K562 (cell line): Measurements from ENCODE around the gene LSS. TPM values are rescaled to one million over a fixed set of nuclear protein-coding genes. Genes with fewer than 3 reads are reported as not detected.
A peak's percentile ranks its signal among the peaks of the same experiment; 100 is the strongest.

ENCODE experiments used
- ATAC-seq: fragments of 200-7000 bp; cut with Tn5 transposase; 3 replicates; pipeline ENCODE4 v1.9.1; 2020; ENCODE audit warnings: moderate library complexity
- BruUV-seq: library from RNA; stranded (reverse); fragments of 400-500 nt; replicated peaks from 2 replicates; lab custom pipeline; 2021; lab: Mats Ljungman, UMichigan
- CTCF ChIA-PET: fragments of 300-600 bp; formaldehyde crosslinking; extraction: SDS; loops from one replicate; lab custom pipeline; 2021; ENCODE audit warnings: low intra/inter-chr PET ratio; lab: Yijun Ruan, JAX
- POLR2A ChIA-PET: fragments of 300-600, 350-650 bp; sonication (Branson Sonifier 250); formaldehyde crosslinking; extraction: SDS; loops from one replicate; lab custom pipeline; 2021; ENCODE audit warnings: antibody characterized with exemption, inconsistent platforms; lab: Yijun Ruan, JAX
- DNase-seq, 4 experiments: peaks; one replicate each; pipeline versions ENCODE4 v3.0.0 to v3.0.0-alpha.2; 2011 to 2018; ENCODE audit warnings: low spot score in 3 of 4, mixed read lengths in 3 of 4; ENCODE audit errors: extremely low read depth in 1 of 4
- FAIRE-seq: peaks from 2 replicates; lab custom pipeline; 2011; peaks lifted over from hg19 to GRCh38; lab: Jason Lieb, UNC
- H2AFZ ChIP-seq: 2 replicates; pipeline ENCODE4 v1.6.0; 2011; ENCODE audit warnings: low read depth, low read length, control low read depth, inconsistent platforms
- H3K27ac ChIP-seq: fragments of 200-600 bp; 3 replicates; pipeline ENCODE4 v1.8.0; 2011; ENCODE audit warnings: low read depth, mild to moderate bottlenecking, control low read depth, inconsistent platforms, low read length, moderate library complexity, mixed read lengths; ENCODE audit errors: extremely low read depth
- H3K27me3 ChIP-seq, 2 experiments: fragments of 300-600 bp in 1 of 2; 2 replicates in 1 of 2; 3 replicates in 1 of 2; pipeline versions ENCODE4 v1.6.0 to v1.8.0; 2011; ENCODE audit warnings: inconsistent platforms in 2 of 2, low read length in 2 of 2, mild to moderate bottlenecking in 1 of 2, mixed read lengths in 1 of 2, moderate library complexity in 1 of 2; ENCODE audit not compliant: control insufficient read depth in 2 of 2, insufficient read depth in 2 of 2
- H3K36me3 ChIP-seq: fragments of 300-600 bp; 3 replicates; pipeline ENCODE4 v1.8.0; 2011; ENCODE audit warnings: mild to moderate bottlenecking, low read length, inconsistent platforms; ENCODE audit not compliant: control insufficient read depth, insufficient read depth
- H3K4me1 ChIP-seq, 2 experiments: fragments of 200-600 bp in 1 of 2; replicated peaks in 1 of 2; 2 replicates in 1 of 2; 3 replicates in 1 of 2; pipeline versions ENCODE4 v1.5.1 to v1.8.0; 2011; ENCODE audit warnings: inconsistent platforms in 2 of 2, low read length in 2 of 2, mild to moderate bottlenecking in 1 of 2, mixed read lengths in 1 of 2, moderate library complexity in 1 of 2; ENCODE audit not compliant: control insufficient read depth in 2 of 2, insufficient read depth in 2 of 2
- H3K4me2 ChIP-seq: 2 replicates; pipeline ENCODE4 v1.6.1; 2011; ENCODE audit warnings: low read length, control low read depth, inconsistent platforms, mixed read lengths; ENCODE audit not compliant: insufficient read depth
- H3K4me3 ChIP-seq: fragments of 200-600 bp; sonication (generic), shearing (Covaris generic); 2 replicates; pipeline ENCODE4 v1.5.1; 2016; ENCODE audit warnings: control low read depth, inconsistent platforms
- H3K79me2 ChIP-seq: fragments of 200-600 bp; 3 replicates; pipeline ENCODE4 v1.8.0; 2011; ENCODE audit warnings: low read length, inconsistent platforms; ENCODE audit not compliant: control insufficient read depth, insufficient read depth
- H3K9ac ChIP-seq, 2 experiments: 2 replicates each; pipeline versions ENCODE4 v1.6.0 to v1.6.1; 2011; ENCODE audit warnings: low read depth in 2 of 2, low read length in 2 of 2, control low read depth in 1 of 2, inconsistent platforms in 1 of 2, mild to moderate bottlenecking in 1 of 2, mixed read lengths in 1 of 2; ENCODE audit not compliant: insufficient read depth in 1 of 2
- H3K9me1 ChIP-seq: one replicate; pipeline ENCODE4 v1.6.0; 2011; ENCODE audit warnings: inconsistent platforms, mild to moderate bottlenecking, low read length, moderate library complexity; ENCODE audit not compliant: control insufficient read depth, insufficient read depth
- H3K9me3 ChIP-seq: replicated peaks from 2 replicates; pipeline ENCODE4 v1.5.1; 2011; ENCODE audit warnings: low read depth, low read length, inconsistent platforms; ENCODE audit not compliant: control insufficient read depth, insufficient read depth
- H4K20me1 ChIP-seq: replicated peaks from 2 replicates; pipeline ENCODE4 v1.6.1; 2011; ENCODE audit warnings: low read length, inconsistent platforms, mixed read lengths; ENCODE audit not compliant: control insufficient read depth, insufficient read depth
- AFF1 ChIP-seq, 2 experiments: fragments of 450-650 bp; IDR thresholded peaks; 2 replicates each; pipeline ENCODE4 v1.6.1; 2018; ENCODE audit warnings: mild to moderate bottlenecking in 2 of 2, low read depth in 1 of 2; ENCODE audit not compliant: partially characterized antibody in 2 of 2
- BMI1 ChIP-seq: fragments of 150-350 bp; IDR thresholded peaks from 2 replicates; pipeline ENCODE4 v1.6.1; 2014; ENCODE audit warnings: low read length
- CAMTA2 ChIP-seq: fragments of 250-450 bp; sonication (Bioruptor Pico); conservative IDR thresholded peaks from 2 replicates; pipeline ENCODE4 v1.5.1; 2022
- HSF4 ChIP-seq: fragments of 250-450 bp; sonication (Bioruptor Pico); IDR thresholded peaks from 2 replicates; pipeline ENCODE4 v2.1.2; 2022; ENCODE audit warnings: mild to moderate bottlenecking, moderate library complexity, borderline replicate concordance
- MYNN ChIP-seq, 2 experiments: sonication (generic); formaldehyde crosslinking in 1 of 2; IDR thresholded peaks; 2 replicates each; pipeline versions ENCODE4 v1.5.0 to v1.6.1; 2016 to 2020; ENCODE audit warnings: antibody characterized with exemption in 1 of 2, missing genetic modification reagents in 1 of 2
- NEUROD1 ChIP-seq: fragments of 150-350 bp; IDR thresholded peaks from 2 replicates; pipeline ENCODE4 v1.6.1; 2014; ENCODE audit warnings: borderline replicate concordance, low read length, low read depth; ENCODE audit not compliant: partially characterized antibody
- SRSF9 ChIP-seq: fragments of 200-400 bp; formaldehyde crosslinking; IDR thresholded peaks from 2 replicates; pipeline ENCODE4 v1.6.1; 2017; ENCODE audit warnings: low read depth, low read length, borderline replicate concordance
- TEAD2 ChIP-seq: fragments of 450-650 bp; IDR thresholded peaks from 2 replicates; pipeline ENCODE4 v1.6.1; 2016; ENCODE audit warnings: missing genetic modification characterization, control low read depth, missing compliant biosample characterization
- ZBTB11 ChIP-seq, 3 experiments: fragments of 200-800 bp in 1 of 3; fragments of 250-450 bp in 1 of 3; fragments of 450-650 bp in 1 of 3; sonication (Bioruptor Pico) in 1 of 3; sonication (Bioruptor generic) in 1 of 3; formaldehyde crosslinking in 1 of 3; IDR thresholded peaks; 2 replicates each; pipeline versions ENCODE4 v1.6.1 to v1.8.0; 2016 to 2022; ENCODE audit warnings: mild to moderate bottlenecking in 2 of 3, missing genetic modification characterization in 2 of 3, missing compliant biosample characterization in 1 of 3, moderate library complexity in 1 of 3
- ZNF277 ChIP-seq: fragments of 250-450 bp; sonication (Bioruptor Pico); IDR thresholded peaks from 2 replicates; pipeline ENCODE4 v1.8.0; 2022; ENCODE audit warnings: inconsistent platforms, mild to moderate bottlenecking, moderate library complexity, borderline replicate concordance
- WGBS: fragments of 100-300 bp; shearing (Covaris generic); methylation state at CpG from one replicate; pipeline ENCODE4 v1.1.6; 2016; ENCODE audit warnings: low coverage, mixed read lengths; ENCODE audit not compliant: insufficient coverage; ENCODE audit errors: missing lambda C conversion rate; 5-methylcytosine and 5-hydroxymethylcytosine counted together
- in situ Hi-C: fragments of 300-500 bp; cut with MboI; formaldehyde crosslinking; loops from 4 replicates; pipeline ENCODE4 v1.15.0; 2018; ENCODE audit warnings: inconsistent platforms, mixed read lengths
- intact Hi-C: fragments of 100-400 bp; cut with micrococcal nuclease; formaldehyde crosslinking; loops from 2 replicates; pipeline ENCODE4 v1.14.2; 2022
- polyA plus RNA-seq, 8 experiments: library from polyadenylated mRNA; depleted of rRNA in 4 of 8; stranded (reverse) in 5 of 8; unstranded in 3 of 8; fragments of >200 nt; fragmentation: Nextera tagmentation in 2 of 8; fragmentation: Illumina TruSeq in 1 of 8; extraction: Ambion mirVana in 2 of 8; extraction: Trizol in 1 of 8; gene quantifications; 2 replicates each; pipeline versions ENCODE4 v1.2.1 to v1.2.3, GENCODE V29; 2011 to 2014; ENCODE audit warnings: inconsistent platforms in 1 of 8, missing spikeins in 1 of 8
- total RNA-seq, 7 experiments: library from RNA; depleted of rRNA in 6 of 7; stranded (reverse); fragments of >200 nt in 6 of 7; fragmentation: Illumina TruSeq in 2 of 7; extraction: Trizol in 2 of 7; gene quantifications; 2 replicates each; pipeline versions ENCODE4 v1.2.1 to v1.2.3, GENCODE V29; 2011 to 2021; ENCODE audit warnings: low replicate concordance in 1 of 7

LSS gene
- total and polyA plus RNA-seq, 9 of the 15 experiments (the other 6 are each of a cell fraction or from before 2014, with no cell fraction given): 2.2 to 89.5 (median 37.4) TPM

- Histone ChIP-seq H3K27ac (no peak overlapping the region), H3K79me2 (peaks cover 46% of the 10 kb centered on the region), H3K4me3 (no peak overlapping the region), H3K9ac (peak overlapping the region in 1 of 2 experiments; percentile 21; a peak in 1 of 4 replicates), H3K4me1 (peaks cover 12 to 17% of the 10 kb centered on the region in 2 experiments; a peak in 4 of 5 replicates), H4K20me1 (peaks cover 11% of the 10 kb centered on the region; the same call in 1 of the 2 replicates), H3K9me1 (peaks cover 5% of the 10 kb centered on the region), H3K36me3 (peaks cover 71% of the 10 kb centered on the region; the same call in 2 of the 3 replicates), H3K4me2 (no peak overlapping the region), H2AFZ (no peak overlapping the region), H3K27me3 (no peaks in the 10 kb centered on the region), H3K9me3 (no peaks in the 10 kb centered on the region)
- ChIA-PET CTCF (no interaction called here), POLR2A (interaction anchor here (0.6 to 1.1 kb wide), 3 partner anchors 13 to 1478 kb away, joined by 3 to 4 read pairs (median 3); no protein-coding TSS in a partner anchor)
- ATAC-seq (no peak), DNase-seq (no peak), FAIRE-seq (no peak)
- BruUV-seq: no TSS peak
- in situ Hi-C loops: no loop called here
- 86% methylated on average over 16 of the region's 16 CpGs for WGBS
- intact Hi-C loops: loop anchor here (10.0 kb wide), 2 partner anchors 183 to 233 kb away; partner anchors contain the start of gene DIP2A
- no peak for TF ChIP-seq ZNF277
- no peak for TF ChIP-seq MYNN (IDR thresholded peaks at IDR 0.05)
- no peak for TF ChIP-seq MYNN (CRISPR knock-in tag; IDR thresholded peaks at IDR 0.05)
- no peak for TF ChIP-seq NEUROD1
- no peak for TF ChIP-seq CAMTA2
- TF ChIP-seq AFF1 (IDR thresholded peaks at IDR 0.05; ENCODE audit: low read depth in 1 of 2, partially characterized antibody in 2 of 2): no peak
- TF ChIP-seq BMI1: no peak
- TF ChIP-seq SRSF9: no peak
- no peak for TF ChIP-seq HSF4 (CRISPR knock-in tag)
- no peak for TF ChIP-seq TEAD2
- no peak for TF ChIP-seq ZBTB11 (CRISPR knock-in tag; IDR thresholded peaks at IDR 0.05)
Observed at GRCh38 chr21:46221664-46222435, 6.7 kb downstream of the LSS start.
